Stimulated activated CD8-positive, alpha-beta memory T cell treated with anti-CD3 and anti-CD28 coated beads, Interleukin-7, amount 100 ng/mL, for 24 hours (primary cell): Measurements from ENCODE around the gene SLMAP.

Experiments
- DNase-seq: peaks from one replicate; pipeline ENCODE4 v3.0.0-alpha.2; 2020; ENCODE audit warnings: low read depth

SLMAP gene

GRCh38 chr3:57963811-57964346, 207.8 kb downstream of the SLMAP start:
- no peak for DNase-seq

DNA sequence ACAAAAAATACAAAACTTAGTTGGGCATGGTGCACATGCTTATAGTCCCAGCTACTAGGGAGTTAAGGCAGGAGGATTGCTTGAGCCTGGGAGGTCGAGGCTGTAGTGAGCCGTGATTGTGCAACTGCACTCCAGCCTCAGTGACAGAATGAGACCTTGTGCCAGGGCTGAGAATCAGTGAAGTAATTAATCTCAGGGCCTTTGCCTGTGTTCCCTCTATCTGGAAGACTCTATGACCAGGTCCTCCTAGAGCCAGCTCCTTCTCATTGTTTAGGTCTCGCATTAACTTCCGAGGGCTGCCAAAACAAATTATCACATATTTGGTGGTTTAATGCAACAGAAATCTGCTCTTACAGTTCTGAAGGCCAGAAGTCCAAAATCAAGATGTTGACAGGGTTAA, 210.7 kb downstream of the SLMAP start:
- no peak for DNase-seq

DNA sequence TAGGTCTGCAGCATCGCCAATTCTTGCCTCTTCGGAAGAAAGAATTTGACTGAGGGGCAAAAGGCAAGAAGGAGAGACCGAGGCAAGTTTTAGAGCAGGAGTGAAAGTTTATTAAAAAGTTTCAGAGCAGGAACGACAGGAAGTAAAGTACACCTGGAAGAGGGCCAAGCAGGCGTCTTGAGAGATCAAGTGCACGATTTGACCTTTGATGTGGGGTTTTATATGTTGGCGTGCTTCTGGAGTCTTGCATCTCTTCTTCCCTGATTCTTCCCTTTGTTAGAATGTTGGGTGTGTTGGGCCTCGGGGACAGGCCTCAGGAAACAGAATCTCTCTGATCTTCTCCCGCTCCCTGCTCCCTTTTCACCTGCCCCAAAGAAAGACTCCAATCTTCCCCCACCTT, 211.5 kb downstream of the SLMAP start:
- no peak for DNase-seq

DNA sequence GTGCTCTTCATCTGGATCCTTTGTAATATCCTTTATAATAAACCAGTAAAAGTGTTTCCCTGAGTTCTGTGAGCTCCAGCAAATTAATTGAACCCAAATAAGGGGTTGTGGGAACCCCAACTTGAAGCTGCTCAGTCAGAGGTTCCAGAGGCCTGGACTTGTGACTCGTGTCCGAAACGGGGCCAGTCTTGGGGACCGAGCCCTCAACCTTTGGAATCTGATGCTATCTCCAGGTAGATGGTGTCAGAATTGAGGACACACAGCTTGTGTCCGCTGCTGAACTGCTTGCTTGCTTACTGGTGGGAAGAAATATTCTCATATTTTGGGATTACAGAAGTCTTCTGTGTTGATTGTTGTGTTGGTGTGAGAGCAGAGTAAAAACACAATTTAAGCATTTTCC, 212.4 kb downstream of the SLMAP start:
- no peak for DNase-seq

DNA sequence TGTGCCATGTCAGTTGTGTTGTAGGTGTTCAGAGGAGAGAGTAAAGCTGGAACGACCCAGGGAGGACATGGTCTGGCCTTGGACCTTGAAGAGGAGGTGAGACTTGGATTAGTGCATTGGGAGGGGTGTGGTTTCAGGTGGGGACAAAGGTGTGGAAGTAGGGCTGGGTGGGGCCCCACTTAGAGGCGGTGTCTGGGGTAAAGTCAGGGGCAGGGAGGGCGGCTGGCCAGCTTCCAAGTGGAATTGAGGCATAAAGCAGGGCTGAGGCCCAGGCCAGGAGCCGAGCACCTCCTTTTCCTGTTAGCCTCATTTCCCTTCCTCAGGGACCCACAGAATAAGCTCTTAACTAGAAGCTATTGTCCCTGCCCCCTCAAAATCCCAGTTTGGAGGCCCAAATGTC, 215.9 kb downstream of the SLMAP start:
- no peak for DNase-seq

GRCh38 chr3:57972531-57973111, 216.5 kb downstream of the SLMAP start:
- no peak for DNase-seq

- DNase-seq: no peak
Observed at GRCh38 chr3:57973715-57974477, 217.8 kb downstream of the SLMAP start.

DNA sequence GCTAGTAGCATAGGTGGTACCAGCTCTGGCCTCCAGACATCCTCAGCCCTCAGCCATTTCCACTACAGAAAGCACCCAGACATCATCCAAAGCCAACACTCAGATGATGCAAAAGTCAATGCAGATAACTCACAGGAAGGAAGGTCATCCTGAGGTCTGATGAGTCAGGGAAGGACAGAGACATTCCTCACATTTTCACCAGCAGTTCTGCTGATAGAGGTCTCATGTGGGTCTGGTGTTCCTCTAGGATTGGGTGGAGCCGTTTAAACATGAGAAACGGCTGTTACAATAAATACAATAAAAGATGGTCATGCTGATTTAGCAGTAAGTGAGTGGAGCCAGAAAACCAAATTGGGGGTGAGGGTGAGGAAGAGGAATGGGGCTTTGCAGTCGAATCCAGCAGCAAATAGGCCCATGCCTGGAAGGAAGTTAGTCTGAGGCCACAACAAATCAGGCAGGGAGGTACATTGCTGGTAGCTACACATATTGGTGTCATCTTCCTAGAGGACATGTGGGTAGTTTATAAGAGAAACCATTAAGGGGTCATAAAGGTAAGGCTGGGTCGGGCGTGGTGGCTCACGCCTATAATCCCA, 218.8 kb downstream of the SLMAP start:
- DNase-seq: no peak

- DNase-seq: no peak
Observed at GRCh38 chr3:57977818-57978235, 221.7 kb downstream of the SLMAP start.

- DNase-seq: no peak
Observed at GRCh38 chr3:57978316-57978715, 222.2 kb downstream of the SLMAP start.
